HepG2 (cell line): ENCODE measurements around the gene TFEB. TPM values are rescaled to one million over a fixed set of nuclear protein-coding genes. Genes with fewer than 3 reads are reported as not detected.

Experiments
- AKNA ChIP-seq: sonication (generic); formaldehyde crosslinking; IDR thresholded peaks from 2 replicates; pipeline ENCODE4 v1.4.0; 2020; ENCODE audit warnings: missing genetic modification reagents, borderline replicate concordance
- BCLAF1 ChIP-seq: fragments of 450-650 bp; IDR thresholded peaks from 2 replicates; pipeline ENCODE4 v1.6.1; 2017; ENCODE audit warnings: mild to moderate bottlenecking
- DNMT1 ChIP-seq: sonication (generic); formaldehyde crosslinking; IDR thresholded peaks from 2 replicates; pipeline ENCODE4 v1.5.1; 2020; ENCODE audit warnings: mild to moderate bottlenecking, missing genetic modification reagents
- ELF1 ChIP-seq: sonication (generic); formaldehyde crosslinking; IDR thresholded peaks from 2 replicates; pipeline ENCODE4 v1.4.0; 2020; ENCODE audit warnings: missing genetic modification reagents
- FOXP4 ChIP-seq: sonication (generic); formaldehyde crosslinking; IDR thresholded peaks from 2 replicates; pipeline ENCODE4 v1.4.0; 2020; ENCODE audit warnings: missing genetic modification reagents
- HNRNPH1 ChIP-seq: fragments of 200-400 bp; formaldehyde crosslinking; optimal IDR thresholded peaks from 2 replicates; pipeline ENCODE3; 2017; ENCODE audit warnings: mild to moderate bottlenecking, low read depth, low read length
- LRRFIP1 ChIP-seq: sonication (generic); formaldehyde crosslinking; conservative IDR thresholded peaks from 2 replicates; pipeline ENCODE4 v1.4.0; 2020; ENCODE audit warnings: missing genetic modification reagents
- PCBP2 ChIP-seq: fragments of 200-400 bp; formaldehyde crosslinking; optimal IDR thresholded peaks from 2 replicates; pipeline ENCODE3; 2018; ENCODE audit warnings: low read length, low read depth; ENCODE audit not compliant: poor library complexity, severe bottlenecking
- ZBTB25 ChIP-seq: IDR thresholded peaks from 2 replicates; pipeline ENCODE4 v1.6.1; 2018; ENCODE audit warnings: missing genetic modification reagents
- ZNF33A ChIP-seq: sonication (generic); formaldehyde crosslinking; IDR thresholded peaks from 2 replicates; pipeline ENCODE4 v1.5.1; 2020; ENCODE audit warnings: missing genetic modification reagents, mild to moderate bottlenecking, moderate library complexity, borderline replicate concordance
- ZNF354B ChIP-seq: sonication (generic); formaldehyde crosslinking; IDR thresholded peaks from 2 replicates; pipeline ENCODE4 v1.8.0; 2022; ENCODE audit warnings: mild to moderate bottlenecking, missing genetic modification reagents
- ZNF644 ChIP-seq: IDR thresholded peaks from 2 replicates; pipeline ENCODE4 v1.6.1; 2016; ENCODE audit warnings: low read depth
- ZNF746 ChIP-seq: sonication (generic); formaldehyde crosslinking; IDR thresholded peaks from 2 replicates; pipeline ENCODE4 v1.8.0; 2022; ENCODE audit warnings: mild to moderate bottlenecking, missing genetic modification reagents
- ZSCAN30 ChIP-seq: sonication (generic); formaldehyde crosslinking; IDR thresholded peaks from 2 replicates; pipeline ENCODE4 v1.5.0; 2020; ENCODE audit warnings: mild to moderate bottlenecking, missing genetic modification reagents
- polyA plus RNA-seq, 8 experiments: library from polyadenylated mRNA; depleted of rRNA in 3 of 8; stranded (reverse) in 7 of 8; unstranded in 1 of 8; fragments of >200 nt; fragmentation: Illumina TruSeq in 4 of 8; extraction: Trizol in 4 of 8; gene quantifications; 2 replicates each; pipeline versions ENCODE4 v1.2.1 to v1.2.3, GENCODE V29; 2011 to 2016; ENCODE audit warnings: low read depth in 4 of 8, missing spikeins in 1 of 8, mixed read lengths in 1 of 8; ENCODE audit not compliant: insufficient read depth in 1 of 8
- total RNA-seq, 5 experiments: library from RNA; depleted of rRNA; stranded (reverse); fragments of >200 nt; fragmentation: Illumina TruSeq; extraction: Trizol; gene quantifications; 2 replicates each; pipeline ENCODE4 v1.2.3, GENCODE V29; 2016; ENCODE audit warnings: low read depth in 1 of 5

TFEB gene
- total and polyA plus RNA-seq, 2 of the 13 experiments (the other 11 are each of a cell fraction or from before 2014, with no cell fraction given) = 13.3 to 18.7 TPM

- TF ChIP-seq AKNA (CRISPR knock-in tag) (no peak), HNRNPH1 (no peak), ZNF354B (CRISPR knock-in tag) (no peak), ZNF644 (CRISPR knock-in tag) (no peak), BCLAF1 (no peak), ELF1 (no peak), DNMT1 (peak; percentile 64), ZNF746 (CRISPR knock-in tag) (no peak), LRRFIP1 (CRISPR knock-in tag) (no peak), ZBTB25 (CRISPR knock-in tag) (no peak), ZSCAN30 (CRISPR knock-in tag) (no peak), FOXP4 (CRISPR knock-in tag) (peak; percentile 65), ZNF33A (CRISPR knock-in tag) (no peak), PCBP2 (no peak)
Measured at GRCh38 chr6:41733707-41734665, 1.4 kb downstream of the TFEB start (continued).
